Adrenal gland (tissue), 12 donors: ENCODE results near the gene NOP9. TPM values are rescaled to one million over a fixed set of nuclear protein-coding genes. Genes with fewer than 3 reads are reported as not detected.

ENCODE experiments used
- DNase-seq, 7 donors: peaks; one replicate each; pipeline ENCODE4 v3.0.0-alpha.2; 2019 to 2020
- H3K27ac ChIP-seq, 5 donors: fragments of 200-600 bp; sonication (generic) in 4 of 5; 1 replicate in 3 of 5; 2 replicates in 2 of 5; pipeline versions ENCODE4 v1.5.1 to v1.8.0; 2016 to 2020; ENCODE audit warnings: mild to moderate bottlenecking in 1 of 5
- H3K27me3 ChIP-seq: fragments of 200-600 bp; 2 replicates; pipeline ENCODE4 v1.8.0; 2021
- H3K36me3 ChIP-seq, 2 donors: fragments of 200-600 bp; replicated peaks in 1 of 2; 1 replicate in 1 of 2; 2 replicates in 1 of 2; pipeline versions ENCODE4 v1.5.1 to v1.8.0; 2018 to 2022
- H3K4me1 ChIP-seq, 2 donors: fragments of 200-600 bp; replicated peaks in 1 of 2; 1 replicate in 1 of 2; 2 replicates in 1 of 2; pipeline versions ENCODE4 v1.5.1 to v1.8.0; 2018 to 2021
- H3K4me3 ChIP-seq, 4 donors: fragments of 200-600 bp; sonication (generic) in 3 of 4; one replicate each; pipeline ENCODE4 v1.5.1; 2016 to 2018
- H3K9me3 ChIP-seq, 3 donors: fragments of 200-600 bp; sonication (generic) in 1 of 3; replicated peaks in 1 of 3; 1 replicate in 2 of 3; 2 replicates in 1 of 3; pipeline versions ENCODE4 v1.5.1 to v1.8.0; 2016 to 2021
- POLR2A ChIP-seq, 2 donors: fragments of 450-650 bp; IDR thresholded peaks; one replicate each; pipeline ENCODE4 v1.6.1; 2017; ENCODE audit warnings: antibody characterized with exemption in 2 of 2, mild to moderate bottlenecking in 2 of 2, moderate library complexity in 1 of 2
- WGBS, 4 donors: extraction: QIAGEN DNeasy Blood & Tissue Kit in 2 of 4; methylation state at CpG; one replicate each; pipeline versions ENCODE4 v1.1.5 to v1.1.7; 2013 to 2017; 5-methylcytosine and 5-hydroxymethylcytosine counted together
- intact Hi-C, 2 donors: fragments of 100-400 bp; cut with DNase I; formaldehyde crosslinking; loops; one replicate each; pipeline versions ENCODE4 v1.14.1 to v1.15.0; 2022 to 2023
- polyA plus RNA-seq, 3 donors: library from polyadenylated mRNA; stranded (reverse); fragments of 200-250 nt in 2 of 3; fragments of 350-450 nt in 1 of 3; fragmentation: Illumina TruSeq in 1 of 3; extraction: RNeasy Lipid Tissue Mini Kit (QIAGEN cat#74804) in 1 of 3; gene quantifications; one replicate each; pipeline ENCODE4 v1.2.3, GENCODE V29; 2013 to 2014
- total RNA-seq, 9 donors: library from RNA; depleted of rRNA in 4 of 9; stranded (reverse); fragments of >200 nt in 4 of 9; fragments of 120-200 nt in 1 of 9; fragmentation: NEBNext Ultra II Directional in 1 of 9; extraction: Animal tissue kit (Norgen Biotek cat#: 25700) in 1 of 9; gene quantifications; one replicate each; pipeline versions ENCODE4 v1.1.0 to v1.2.4, GENCODE V29; 2013 to 2023
- TF ChIP-seq, protein P1 (sequence below), 6 experiments: fragments of 450-650 bp in 4 of 6; fragments of 200-600 bp in 2 of 6; sonication (generic) in 1 of 6; IDR thresholded peaks; 1 replicate in 5 of 6; 2 replicates in 1 of 6; pipeline versions ENCODE4 v1.5.1 to v1.8.0; 2016 to 2021; ENCODE audit warnings: antibody characterized with exemption in 6 of 6, mild to moderate bottlenecking in 2 of 6, moderate library complexity in 1 of 6
- donor health status: healthy with polysubstance abuse.
- donor health status: Bipolar disorder and iron deficiency.
- donor health status: DM: yes; HTN: yes; CAD: no.
- donor health status: DM: no; HTN: no; CAD: no.
- donor health status: DM: no; HTN: no; CAD: no.
- donor health status: DM: yes; HTN: yes; CAD: no.

Gene NOP9
- total and polyA plus RNA-seq, 12 donors, result 9.1 to 28.2 (median 18.2) TPM

DNA sequence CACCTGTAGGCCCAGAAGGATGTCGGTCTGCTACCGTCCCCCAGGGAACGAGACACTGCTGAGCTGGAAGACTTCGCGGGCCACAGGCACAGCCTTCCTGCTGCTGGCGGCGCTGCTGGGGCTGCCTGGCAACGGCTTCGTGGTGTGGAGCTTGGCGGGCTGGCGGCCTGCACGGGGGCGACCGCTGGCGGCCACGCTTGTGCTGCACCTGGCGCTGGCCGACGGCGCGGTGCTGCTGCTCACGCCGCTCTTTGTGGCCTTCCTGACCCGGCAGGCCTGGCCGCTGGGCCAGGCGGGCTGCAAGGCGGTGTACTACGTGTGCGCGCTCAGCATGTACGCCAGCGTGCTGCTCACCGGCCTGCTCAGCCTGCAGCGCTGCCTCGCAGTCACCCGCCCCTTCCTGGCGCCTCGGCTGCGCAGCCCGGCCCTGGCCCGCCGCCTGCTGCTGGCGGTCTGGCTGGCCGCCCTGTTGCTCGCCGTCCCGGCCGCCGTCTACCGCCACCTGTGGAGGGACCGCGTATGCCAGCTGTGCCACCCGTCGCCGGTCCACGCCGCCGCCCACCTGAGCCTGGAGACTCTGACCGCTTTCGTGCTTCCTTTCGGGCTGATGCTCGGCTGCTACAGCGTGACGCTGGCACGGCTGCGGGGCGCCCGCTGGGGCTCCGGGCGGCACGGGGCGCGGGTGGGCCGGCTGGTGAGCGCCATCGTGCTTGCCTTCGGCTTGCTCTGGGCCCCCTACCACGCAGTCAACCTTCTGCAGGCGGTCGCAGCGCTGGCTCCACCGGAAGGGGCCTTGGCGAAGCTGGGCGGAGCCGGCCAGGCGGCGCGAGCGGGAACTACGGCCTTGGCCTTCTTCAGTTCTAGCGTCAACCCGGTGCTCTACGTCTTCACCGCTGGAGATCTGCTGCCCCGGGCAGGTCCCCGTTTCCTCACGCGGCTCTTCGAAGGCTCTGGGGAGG is 11.3 kb downstream of the NOP9 start, which contains the start of gene LTB4R:
Gene LTB4R, plus strand, starts transcription at position 857 of the 959 bp plus-strand sequence. CDS start 4,150 bp downstream, outside the sequence.
- peaks cover 0 to 21% of the 10 kb centered on the region in 2 donors for H3K36me3 ChIP-seq
- DNase-seq, result peak; percentile 80 to 89 (median 87)
- no peaks in the 10 kb centered on the region for H3K9me3 ChIP-seq
- TF ChIP-seq POLR2A (IDR thresholded peaks at IDR 0.05), result peak in 1 of 2 donors; percentile 59
- TF ChIP-seq, protein P1, sequence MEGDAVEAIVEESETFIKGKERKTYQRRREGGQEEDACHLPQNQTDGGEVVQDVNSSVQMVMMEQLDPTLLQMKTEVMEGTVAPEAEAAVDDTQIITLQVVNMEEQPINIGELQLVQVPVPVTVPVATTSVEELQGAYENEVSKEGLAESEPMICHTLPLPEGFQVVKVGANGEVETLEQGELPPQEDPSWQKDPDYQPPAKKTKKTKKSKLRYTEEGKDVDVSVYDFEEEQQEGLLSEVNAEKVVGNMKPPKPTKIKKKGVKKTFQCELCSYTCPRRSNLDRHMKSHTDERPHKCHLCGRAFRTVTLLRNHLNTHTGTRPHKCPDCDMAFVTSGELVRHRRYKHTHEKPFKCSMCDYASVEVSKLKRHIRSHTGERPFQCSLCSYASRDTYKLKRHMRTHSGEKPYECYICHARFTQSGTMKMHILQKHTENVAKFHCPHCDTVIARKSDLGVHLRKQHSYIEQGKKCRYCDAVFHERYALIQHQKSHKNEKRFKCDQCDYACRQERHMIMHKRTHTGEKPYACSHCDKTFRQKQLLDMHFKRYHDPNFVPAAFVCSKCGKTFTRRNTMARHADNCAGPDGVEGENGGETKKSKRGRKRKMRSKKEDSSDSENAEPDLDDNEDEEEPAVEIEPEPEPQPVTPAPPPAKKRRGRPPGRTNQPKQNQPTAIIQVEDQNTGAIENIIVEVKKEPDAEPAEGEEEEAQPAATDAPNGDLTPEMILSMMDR (IDR thresholded peaks at IDR 0.05), result peak in 4 of 6 experiments; percentile 43 to 53 (median 50)
- WGBS, 4 donors, result 1 to 6% (median 2%) methylated on average over 10 to 99 of the region's 99 CpGs
- peak within 1 kb of the TSS; percentile 68 to 97 (median 83) for H3K27ac ChIP-seq
- intact Hi-C loops, result no loop called here
- H3K4me1 ChIP-seq, result peaks cover 20 to 52% of the 10 kb centered on the region in 2 donors
- peak within 1 kb of the TSS in 3 of 4 donors; percentile 21 to 64 (median 41) for H3K4me3 ChIP-seq
- H3K27me3 ChIP-seq, result no peaks in the 10 kb centered on the region

DNA sequence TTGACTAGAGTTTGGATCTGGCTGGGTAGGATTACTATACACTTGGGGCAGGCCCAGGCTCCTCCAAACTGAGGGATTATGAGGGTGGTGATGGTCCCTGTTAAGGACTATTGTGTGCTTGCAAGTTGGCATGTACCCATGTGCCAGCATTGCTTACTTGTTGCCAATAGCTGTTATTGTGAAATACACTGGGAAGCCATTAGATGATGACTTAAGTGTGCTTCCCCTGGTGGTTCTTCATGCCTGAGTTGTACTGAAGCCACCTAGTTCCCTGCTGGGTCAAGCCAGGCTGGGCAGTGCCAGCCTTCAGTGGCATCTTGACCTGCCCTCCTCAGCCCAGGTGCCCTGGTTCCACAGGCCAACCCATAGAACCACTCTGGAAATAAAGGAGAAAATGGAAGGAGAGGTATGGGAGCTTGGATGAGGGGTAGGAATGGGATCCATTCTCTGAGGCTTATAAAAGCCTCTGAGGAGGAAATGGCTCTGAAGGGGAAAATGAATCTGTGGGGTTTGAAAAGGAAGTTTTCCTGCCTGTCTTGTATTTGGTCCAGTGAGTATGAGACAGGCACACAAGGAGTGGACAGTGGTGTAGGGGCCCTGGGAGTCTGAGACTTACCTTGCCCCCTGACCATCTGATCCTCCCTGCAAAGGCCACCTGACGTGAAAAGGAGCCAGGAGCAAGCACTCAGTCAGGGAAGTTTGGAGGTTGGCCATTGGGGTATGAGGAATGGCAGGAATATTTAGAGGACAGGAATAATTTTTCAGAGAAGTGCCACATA is 12.4 kb downstream of the NOP9 start:
- Histone ChIP-seq H3K36me3 (peaks cover 0 to 10% of the 10 kb centered on the region in 2 donors), H3K27me3 (no peaks in the 10 kb centered on the region), H3K27ac (peak overlapping the region; percentile 68 to 97 (median 83)), H3K4me3 (peak overlapping the region in 1 of 4 donors; percentile 64), H3K9me3 (no peaks in the 10 kb centered on the region), H3K4me1 (peaks cover 20 to 57% of the 10 kb centered on the region in 2 donors)
- peak in 3 of 7 donors; percentile 54 to 64 (median 59) for DNase-seq
- TF ChIP-seq, protein P1 (IDR thresholded peaks at IDR 0.05), result peak in 1 of 6 experiments; percentile 11
- TF ChIP-seq POLR2A (IDR thresholded peaks at IDR 0.05), result no peak
- intact Hi-C loops, result no loop called here
- 81 to 86% (median 84%) methylated on average over 1 of the region's 1 CpG for WGBS, 4 donors

DNA sequence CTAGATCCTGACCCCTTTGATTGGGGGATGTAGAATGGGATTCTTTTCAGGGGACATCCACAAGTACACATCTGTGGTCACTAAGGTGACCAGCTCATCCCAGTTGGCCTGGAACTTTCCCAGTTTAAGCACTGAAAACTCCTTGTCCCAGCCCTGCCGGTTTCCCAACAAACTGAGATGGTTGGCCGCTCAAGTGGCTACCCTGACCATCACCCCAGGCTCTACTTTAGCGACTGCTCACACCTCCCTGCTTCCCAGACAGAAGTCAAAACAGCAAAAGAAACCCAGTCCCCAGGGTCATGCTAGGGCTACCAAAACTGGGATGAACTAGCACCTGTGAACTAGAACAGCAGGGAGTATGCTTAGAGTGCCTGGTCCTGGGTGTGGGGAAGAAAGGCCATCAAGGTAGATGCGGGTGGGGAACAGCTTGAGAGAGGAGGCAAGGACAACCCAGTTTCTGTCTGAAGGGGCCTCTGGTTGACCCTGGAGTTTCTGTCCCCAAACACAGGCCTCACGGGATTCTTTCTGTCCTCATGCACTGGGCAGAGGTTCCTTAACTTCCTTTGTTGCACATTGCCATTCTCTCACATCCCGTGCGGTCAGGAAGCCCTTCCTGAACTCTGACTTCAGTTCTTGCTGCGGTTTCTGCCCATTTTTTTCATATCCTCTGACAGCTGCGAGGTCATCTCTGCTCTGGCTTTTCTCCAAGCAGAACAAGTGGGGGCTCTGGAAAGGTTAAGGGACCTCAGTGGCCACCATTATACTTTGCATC is 13.3 kb downstream of the NOP9 start:
- H3K9me3 ChIP-seq, result no peaks in the 10 kb centered on the region
- peak in 1 of 2 donors; percentile 17 for TF ChIP-seq POLR2A (IDR thresholded peaks at IDR 0.05)
- TF ChIP-seq, protein P1 (IDR thresholded peaks at IDR 0.05), result no peak
- H3K27me3 ChIP-seq, result no peaks in the 10 kb centered on the region
- H3K4me1 ChIP-seq, result peaks cover 20 to 61% of the 10 kb centered on the region in 2 donors
- DNase-seq, result peak in 6 of 7 donors; percentile 50 to 82 (median 65)
- peak overlapping the region in 4 of 5 donors; percentile 23 to 97 (median 80) for H3K27ac ChIP-seq
- H3K36me3 ChIP-seq, result peaks cover 0 to under 1% of the 10 kb centered on the region in 2 donors
- WGBS, 4 donors, result 58 to 66% (median 60%) methylated on average over 8 to 9 of the region's 9 CpGs
- intact Hi-C loops, result no loop called here
- H3K4me3 ChIP-seq, result no peak overlapping the region
